Stimulated activated CD8-positive, alpha-beta memory T cell treated with anti-CD3 and anti-CD28 coated beads, Interleukin-2, amount 100 ng/mL, for 48 hours (primary cell): ENCODE measurements around the gene TMEM176A.
"Not testable (repeated sequence)": the region's sequence is repeated elsewhere in the genome, so short reads cannot be mapped to it uniquely, and the experiment has no call there.

ENCODE experiments used
- DNase-seq, 2 donors: peaks; one replicate each; pipeline ENCODE4 v3.0.0-alpha.2; 2020; ENCODE audit warnings: low read depth in 2 of 2

Gene TMEM176A

GRCh38 chr7:150788474-150789269 lies 11.9 kb upstream of the TMEM176A start:
- no peak for DNase-seq

GRCh38 chr7:150790416-150791075 lies 10.0 kb upstream of the TMEM176A start:
- DNase-seq = no peak

- no peak for DNase-seq
These were observed 9.3 kb upstream of the TMEM176A start for GRCh38 chr7:150791304-150791703.

- no peak for DNase-seq
These were observed 8.7 kb upstream of the TMEM176A start for GRCh38 chr7:150791746-150792452.

- DNase-seq = no peak
These were observed 6.9 kb upstream of the TMEM176A start for GRCh38 chr7:150793569-150794238.

- no peak for DNase-seq
These were observed 2.9 kb upstream of the TMEM176A start for GRCh38 chr7:150797661-150798060.

GRCh38 chr7:150799156-150799555 lies 1.4 kb upstream of the TMEM176A start:
- DNase-seq = no peak

- no peak for DNase-seq
These were observed 608 bp upstream of the TMEM176A start, which contains the start of gene TMEM176B for GRCh38 chr7:150799741-150800580. Gene TMEM176B, minus strand, starts transcription at chr7:150800364. Its CDS starts 3,795 bp downstream, at chr7:150796569.

GRCh38 chr7:150801242-150801945 lies 825 bp downstream of the TMEM176A start:
- DNase-seq = no peak

GRCh38 chr7:150801946-150802771 lies 1.6 kb downstream of the TMEM176A start:
- no peak for DNase-seq

- no peak for DNase-seq
These were observed 2.7 kb downstream of the TMEM176A start for GRCh38 chr7:150803161-150803860.

- DNase-seq = no peak
These were observed 4.2 kb downstream of the TMEM176A start for GRCh38 chr7:150804802-150805201.

GRCh38 chr7:150805864-150806263 lies 5.3 kb downstream of the TMEM176A start:
- no peak for DNase-seq

GRCh38 chr7:150806454-150806853 lies 5.9 kb downstream of the TMEM176A start:
- no peak for DNase-seq

- DNase-seq = no peak
These were observed 6.3 kb downstream of the TMEM176A start for GRCh38 chr7:150806863-150807262.

GRCh38 chr7:150807616-150808438 lies 7.3 kb downstream of the TMEM176A start:
- not testable (repeated sequence) for DNase-seq

GRCh38 chr7:150814328-150815001 lies 13.9 kb downstream of the TMEM176A start:
- no peak for DNase-seq
